HL-60 (cell line): Measurements from ENCODE around the gene FRRS1.

Experiments
- DNase-seq, 2 experiments: peaks; one replicate each; pipeline ENCODE4 v3.0.0-alpha.2; 2010 to 2020; ENCODE audit warnings: low read depth in 1 of 2, low spot score in 1 of 2
- H3K27ac ChIP-seq: fragments of 250-450 bp; sonication (Bioruptor Pico); replicated peaks from 2 replicates; pipeline ENCODE4 v1.5.1; 2020; ENCODE audit warnings: mild to moderate bottlenecking, moderate library complexity
- H3K27me3 ChIP-seq: fragments of 250-450 bp; sonication (Bioruptor Pico); 2 replicates; pipeline ENCODE4 v1.5.1; 2021; ENCODE audit warnings: mild to moderate bottlenecking, moderate library complexity; ENCODE audit not compliant: insufficient read depth, poor library complexity, severe bottlenecking
- H3K4me3 ChIP-seq: replicated peaks from 2 replicates; pipeline ENCODE4 v1.5.1; 2011; ENCODE audit warnings: mild to moderate bottlenecking, control low read depth, low read length; ENCODE audit not compliant: insufficient read depth
- CTCF ChIP-seq: IDR thresholded peaks from one replicate; pipeline ENCODE4 v1.5.1; 2011; ENCODE audit warnings: low read length, control low read depth, inconsistent platforms; ENCODE audit not compliant: insufficient read depth
- GABPA ChIP-seq: IDR thresholded peaks from 2 replicates; pipeline ENCODE4 v1.6.1; 2012; ENCODE audit warnings: low read depth
- POLR2AphosphoS5 ChIP-seq: IDR thresholded peaks from 2 replicates; pipeline ENCODE4 v1.6.1; 2012; ENCODE audit warnings: low read depth
- REST ChIP-seq: IDR thresholded peaks from 2 replicates; pipeline ENCODE4 v1.6.1; 2012; ENCODE audit warnings: low read depth; ENCODE audit not compliant: insufficient replicate concordance
- SPI1 ChIP-seq: IDR thresholded peaks from 2 replicates; pipeline ENCODE4 v1.6.1; 2012; ENCODE audit warnings: low read depth, mild to moderate bottlenecking, borderline replicate concordance

The FRRS1 gene

GRCh38 chr1:99663501-99663900 lies 102.9 kb downstream of the FRRS1 start:
- Histone ChIP-seq H3K27ac (no peak overlapping the region), H3K27me3 (no peaks in the 10 kb centered on the region), H3K4me3 (no peak overlapping the region)
- no peak for DNase-seq
- TF ChIP-seq GABPA (no peak), CTCF (no peak), POLR2AphosphoS5 (no peak), REST (no peak), SPI1 (no peak)

GRCh38 chr1:99662539-99663080 lies 103.8 kb downstream of the FRRS1 start:
- TF ChIP-seq SPI1 (no peak), GABPA (no peak), REST (no peak), CTCF (no peak), POLR2AphosphoS5 (no peak)
- no peak overlapping the region for H3K4me3 ChIP-seq
- no peak for DNase-seq

GRCh38 chr1:99661780-99662179 lies 104.7 kb downstream of the FRRS1 start:
- Histone ChIP-seq H3K4me3 (no peak overlapping the region), H3K27ac (no peak overlapping the region), H3K27me3 (no peaks in the 10 kb centered on the region)
- TF ChIP-seq SPI1: no peak
- TF ChIP-seq GABPA: no peak
- no peak for TF ChIP-seq POLR2AphosphoS5
- no peak for TF ChIP-seq REST
- no peak for TF ChIP-seq CTCF
- no peak for DNase-seq

More at GRCh38 chr1:99662539-99663080, 103.8 kb downstream of the FRRS1 start:
- H3K27me3 ChIP-seq: no peaks in the 10 kb centered on the region
- H3K27ac ChIP-seq: no peak overlapping the region
